22Rv1 (cell line): ENCODE results near the gene TNFRSF8.

Source experiments
- CTCF ChIP-seq: fragments of 450-650 bp; IDR thresholded peaks from 2 replicates; pipeline ENCODE4 v1.5.1; 2017; ENCODE audit warnings: mild to moderate bottlenecking
- ZFX ChIP-seq: fragments of 450-650 bp; IDR thresholded peaks from 2 replicates; pipeline ENCODE4 v1.6.1; 2017; ENCODE audit warnings: antibody characterized with exemption, borderline replicate concordance

DNA sequence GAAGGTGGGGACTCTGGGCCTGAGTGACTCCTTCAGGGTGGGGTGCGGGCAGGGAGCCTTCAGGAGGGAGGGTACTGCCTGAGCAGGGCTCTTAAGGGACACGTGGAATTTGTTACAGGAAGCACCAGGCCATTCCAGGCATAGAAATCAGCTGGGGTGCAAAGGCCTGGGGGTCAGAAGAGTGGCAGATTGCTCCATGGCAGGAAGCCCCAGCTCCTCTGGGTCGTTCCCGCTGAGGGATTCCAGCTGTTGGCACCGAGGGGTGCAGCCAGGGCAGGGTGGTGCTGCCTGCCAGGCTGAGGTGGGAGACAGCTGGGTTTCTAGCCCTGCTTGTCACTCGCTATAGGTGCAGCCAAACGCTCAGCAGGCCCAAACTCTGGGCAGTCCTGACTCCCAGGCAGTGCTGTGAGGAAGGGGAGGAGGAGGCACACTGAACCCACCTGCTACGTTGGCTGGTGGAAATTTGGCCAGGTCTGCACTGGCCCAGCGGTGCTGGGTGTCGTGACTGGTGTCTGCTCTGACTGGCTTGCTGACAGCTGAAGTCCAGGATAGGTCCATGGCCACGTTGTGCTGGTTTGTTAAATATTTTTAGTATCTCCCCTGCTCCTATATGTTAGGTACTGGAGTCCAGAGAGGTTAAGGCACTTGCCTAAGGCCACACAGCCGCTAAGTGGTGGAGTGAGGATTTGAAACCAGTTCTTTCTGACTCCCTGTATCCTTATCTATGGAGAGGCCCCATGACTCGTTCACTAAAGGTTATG, 123.0 kb downstream of the TNFRSF8 start:
- TF ChIP-seq CTCF (no peak), ZFX (no peak)
